HUDEP-2 (cell line): ENCODE measurements around the gene STAC.
"Not testable (repeated sequence)": the region's sequence is repeated elsewhere in the genome, so short reads cannot be mapped to it uniquely, and the experiment has no call there.

Experiments used
- DNase-seq, 76 experiments: peaks; one replicate each; lab custom pipeline; 2025; ENCODE audit not compliant: unreplicated experiment in 76 of 76; lab: John Stamatoyannopoulos, UW

Gene STAC

DNA sequence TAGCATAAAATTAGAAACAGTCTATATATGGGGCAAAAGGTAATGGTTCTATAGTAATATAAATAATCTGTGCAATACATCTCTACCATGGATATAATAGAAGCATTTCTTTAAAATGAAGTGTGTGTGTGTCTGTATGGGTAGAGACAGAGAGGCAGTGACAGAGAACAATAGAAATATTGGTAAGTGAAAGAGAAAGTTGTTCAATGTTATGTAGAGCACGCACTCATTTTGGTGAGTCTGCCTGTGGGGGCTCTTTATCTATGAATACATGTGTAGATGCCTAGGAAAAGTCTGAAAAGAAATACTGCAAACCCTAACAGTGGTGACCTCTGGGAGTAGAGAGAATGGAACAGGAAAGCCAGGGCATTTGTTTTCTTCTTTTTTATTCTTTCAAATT is 182.6 kb downstream of the STAC start:
- no peak for DNase-seq

DNA sequence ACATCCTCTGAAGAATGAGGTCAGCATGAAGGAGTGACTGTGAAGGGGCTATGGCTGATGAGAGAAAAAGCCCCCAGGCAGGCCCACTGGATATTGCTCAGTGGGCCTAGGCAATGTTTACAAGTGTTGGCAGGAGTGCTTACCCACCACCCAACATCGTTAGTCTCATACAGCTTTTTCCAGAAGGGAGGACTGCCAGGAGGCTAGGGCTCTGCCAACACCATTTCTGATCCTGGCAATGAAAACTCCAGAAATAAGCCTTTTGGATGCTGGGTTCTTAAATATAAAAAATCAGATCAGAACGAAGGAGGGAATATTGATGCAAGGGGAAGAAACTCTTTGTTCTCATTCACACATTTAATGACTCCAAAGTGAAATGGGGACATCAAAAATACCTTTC is 194.9 kb downstream of the STAC start:
- no peak for DNase-seq

GRCh38 chr3:36578418-36578817 is 198.1 kb downstream of the STAC start:
- DNase-seq = not testable (repeated sequence)

DNA sequence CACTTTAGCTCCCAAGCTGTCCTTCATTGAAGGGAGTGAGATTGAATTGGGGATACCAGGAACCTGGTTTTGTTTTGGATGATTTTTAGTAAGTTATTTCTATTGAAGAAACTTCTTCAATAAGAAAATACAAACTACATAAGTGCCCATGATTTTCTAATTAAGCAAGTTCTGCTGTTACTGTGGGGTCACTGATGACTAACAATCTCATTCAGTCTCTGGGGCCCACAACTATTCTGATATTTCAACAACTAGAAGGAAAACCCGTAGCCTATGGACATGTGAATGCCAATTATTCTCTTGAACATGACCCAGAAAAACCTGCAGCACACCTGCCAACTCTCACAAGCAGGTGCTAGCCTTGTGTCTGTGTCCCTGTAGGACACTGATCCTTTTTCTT is 199.4 kb downstream of the STAC start:
- DNase-seq = no peak

DNA sequence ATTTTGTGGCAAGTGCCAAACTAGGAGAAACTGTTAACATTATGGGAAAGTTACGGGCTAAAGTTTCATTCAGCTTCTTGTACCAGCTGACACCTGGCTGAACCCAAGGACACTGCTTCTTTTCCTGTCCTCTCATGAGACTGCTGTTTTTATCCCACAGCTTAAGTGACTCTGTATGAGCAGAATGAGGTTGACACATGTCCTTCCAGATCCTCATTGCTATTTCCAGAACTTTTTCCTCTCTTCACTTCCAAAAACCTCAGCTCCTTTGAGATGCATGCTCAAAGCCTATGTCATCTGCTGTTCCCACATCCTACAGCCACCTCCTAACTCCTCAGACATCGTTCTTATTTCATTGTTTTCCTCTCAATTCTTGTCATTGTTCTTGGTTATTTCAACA is 200.4 kb downstream of the STAC start:
- DNase-seq = no peak

DNA sequence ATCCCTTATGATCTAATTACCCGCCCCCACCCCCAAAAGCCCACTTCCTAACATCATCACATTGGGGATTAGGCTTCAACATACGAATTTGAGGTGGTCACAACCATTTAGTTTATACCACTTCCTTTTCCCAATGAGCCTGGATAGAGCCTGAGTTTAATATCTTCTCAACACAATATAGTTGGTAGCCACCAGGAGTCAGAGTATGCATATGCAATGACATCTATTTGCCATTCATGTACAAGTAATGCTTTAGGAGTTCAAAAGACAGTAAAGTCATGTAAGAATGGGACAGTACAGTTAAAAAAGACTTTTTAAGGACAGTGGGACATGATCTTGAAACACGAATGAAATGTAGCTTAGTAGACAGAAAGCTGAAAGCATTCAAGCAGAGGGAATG is 211.7 kb downstream of the STAC start:
- DNase-seq = no peak

DNA sequence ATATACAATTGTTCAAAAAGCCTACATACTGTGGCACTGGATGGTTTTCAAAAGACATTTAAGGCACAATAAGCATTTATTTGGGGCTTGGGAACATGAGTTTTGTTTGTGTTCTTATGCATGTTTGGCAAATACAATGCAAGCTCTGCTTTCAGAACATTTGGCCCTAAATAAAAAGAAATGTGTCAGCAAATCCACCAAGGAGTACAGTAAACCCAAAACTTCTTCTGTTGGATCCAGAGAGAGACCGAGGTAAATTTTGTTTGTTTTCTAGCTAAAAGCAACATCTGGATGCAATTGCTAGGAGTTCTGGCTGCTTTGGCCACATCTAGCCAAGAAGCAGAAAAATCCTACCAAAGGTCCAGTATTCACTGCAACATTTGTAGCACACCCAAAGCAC is 215.2 kb downstream of the STAC start:
- no peak for DNase-seq

DNA sequence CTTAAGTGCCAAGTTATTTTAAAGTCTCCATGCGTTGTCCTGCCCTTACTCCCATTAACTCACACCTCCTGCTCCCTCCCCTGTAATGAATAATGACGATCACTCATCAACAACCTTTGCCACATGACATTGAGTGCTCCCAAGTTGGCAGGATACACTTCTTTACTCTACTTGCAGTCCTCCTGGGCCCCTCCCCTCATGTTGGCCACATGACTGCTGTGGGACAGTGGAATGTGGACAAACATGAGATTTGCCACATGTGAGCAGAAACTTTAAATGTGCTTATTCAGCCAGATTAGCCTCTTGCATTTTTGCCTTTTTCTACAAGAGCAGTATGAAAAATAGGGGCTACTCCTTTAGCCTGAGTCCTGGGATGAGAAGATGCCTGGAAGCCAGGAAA is 216.1 kb downstream of the STAC start:
- no peak for DNase-seq

GRCh38 chr3:36597422-36597821 is 217.1 kb downstream of the STAC start:
- no peak for DNase-seq
